Breast epithelium (tissue), 4 donors: ENCODE data around the gene NEUROD2. TPM values are rescaled to one million over a fixed set of nuclear protein-coding genes. Genes with fewer than 3 reads are reported as not detected.

ENCODE experiments used
- DNase-seq, 2 donors: peaks; one replicate each; pipeline ENCODE4 v3.0.0-alpha.2; 2019; ENCODE audit warnings: low spot score in 2 of 2
- H3K27ac ChIP-seq, 2 donors: fragments of 200-600 bp; sonication (generic) in 1 of 2; one replicate each; pipeline ENCODE4 v1.5.1; 2016 to 2019; ENCODE audit warnings: mild to moderate bottlenecking in 1 of 2
- H3K27me3 ChIP-seq, 2 donors: fragments of 200-600 bp; sonication (generic) in 1 of 2; one replicate each; pipeline versions ENCODE4 v1.5.1 to v1.6.0; 2017 to 2019; ENCODE audit warnings: control low read depth in 1 of 2, mild to moderate bottlenecking in 1 of 2
- H3K36me3 ChIP-seq: fragments of 200-600 bp; one replicate; pipeline ENCODE4 v1.5.1; 2019
- H3K4me1 ChIP-seq, 2 donors: fragments of 200-600 bp; sonication (generic); one replicate each; pipeline ENCODE4 v1.5.1; 2016 to 2019; ENCODE audit warnings: control low read depth in 1 of 2
- H3K4me3 ChIP-seq, 3 donors: fragments of 200-600 bp; sonication (generic); 1 replicate in 2 of 3; 2 replicates in 1 of 3; pipeline ENCODE4 v1.5.1; 2016 to 2019; ENCODE audit warnings: mild to moderate bottlenecking in 3 of 3, moderate library complexity in 2 of 3
- H3K9me3 ChIP-seq, 2 donors: fragments of 200-600 bp; sonication (generic) in 1 of 2; one replicate each; pipeline ENCODE4 v1.5.1; 2016 to 2019; ENCODE audit warnings: control low read depth in 1 of 2
- POLR2A ChIP-seq: fragments of 450-650 bp; IDR thresholded peaks from one replicate; pipeline ENCODE4 v1.6.1; 2016; ENCODE audit warnings: antibody characterized with exemption, mild to moderate bottlenecking, moderate library complexity
- POLR2AphosphoS5 ChIP-seq, 3 donors: sonication (generic); formaldehyde crosslinking; IDR thresholded peaks; one replicate each; pipeline ENCODE4 v1.6.1; 2017; ENCODE audit warnings: antibody characterized with exemption in 3 of 3
- intact Hi-C: fragments of 100-400 bp; cut with DNase I; formaldehyde crosslinking; loops from one replicate; pipeline ENCODE4 v1.15.1; 2023; ENCODE audit warnings: low total_unique reads
- total RNA-seq, 3 donors: library from RNA; depleted of rRNA; stranded (reverse); fragments of >200 nt; gene quantifications; one replicate each; pipeline ENCODE4 v1.1.0, GENCODE V29; 2016
- TF ChIP-seq, protein P1 (sequence below), 3 donors: fragments of 450-650 bp; IDR thresholded peaks; one replicate each; pipeline ENCODE4 v1.5.1; 2016 to 2017; ENCODE audit warnings: antibody characterized with exemption in 3 of 3, mild to moderate bottlenecking in 3 of 3, moderate library complexity in 3 of 3

The NEUROD2 gene
- total RNA-seq, 3 donors from 2014 or later: not detected

DNA sequence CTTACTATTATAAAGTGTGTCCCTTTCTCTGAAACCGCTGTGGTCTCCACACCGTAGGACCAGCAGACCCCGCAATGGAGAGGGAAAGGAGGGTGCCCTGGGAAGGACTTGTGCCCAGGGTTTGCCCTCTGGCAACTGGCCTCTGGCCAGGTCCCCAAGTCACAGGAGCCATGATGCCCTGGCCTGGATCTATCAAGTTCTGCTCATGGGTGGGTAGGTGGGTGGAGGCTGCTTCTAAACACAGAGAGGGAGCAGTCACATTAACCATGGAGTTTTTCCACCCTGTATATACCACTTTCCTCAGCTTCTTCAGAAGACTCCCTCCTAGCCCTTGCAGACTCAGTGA is 9.4 kb upstream of the NEUROD2 start:
- Histone ChIP-seq H3K4me1 (peaks cover 0 to under 1% of the 10 kb centered on the region in 2 donors), H3K27ac (no peak overlapping the region), H3K9me3 (no peaks in the 10 kb centered on the region), H3K27me3 (peaks cover 0 to 6% of the 10 kb centered on the region in 2 donors), H3K4me3 (peak overlapping the region in 1 of 3 donors; percentile 64), H3K36me3 (no peaks in the 10 kb centered on the region)
- TF ChIP-seq, protein P1, sequence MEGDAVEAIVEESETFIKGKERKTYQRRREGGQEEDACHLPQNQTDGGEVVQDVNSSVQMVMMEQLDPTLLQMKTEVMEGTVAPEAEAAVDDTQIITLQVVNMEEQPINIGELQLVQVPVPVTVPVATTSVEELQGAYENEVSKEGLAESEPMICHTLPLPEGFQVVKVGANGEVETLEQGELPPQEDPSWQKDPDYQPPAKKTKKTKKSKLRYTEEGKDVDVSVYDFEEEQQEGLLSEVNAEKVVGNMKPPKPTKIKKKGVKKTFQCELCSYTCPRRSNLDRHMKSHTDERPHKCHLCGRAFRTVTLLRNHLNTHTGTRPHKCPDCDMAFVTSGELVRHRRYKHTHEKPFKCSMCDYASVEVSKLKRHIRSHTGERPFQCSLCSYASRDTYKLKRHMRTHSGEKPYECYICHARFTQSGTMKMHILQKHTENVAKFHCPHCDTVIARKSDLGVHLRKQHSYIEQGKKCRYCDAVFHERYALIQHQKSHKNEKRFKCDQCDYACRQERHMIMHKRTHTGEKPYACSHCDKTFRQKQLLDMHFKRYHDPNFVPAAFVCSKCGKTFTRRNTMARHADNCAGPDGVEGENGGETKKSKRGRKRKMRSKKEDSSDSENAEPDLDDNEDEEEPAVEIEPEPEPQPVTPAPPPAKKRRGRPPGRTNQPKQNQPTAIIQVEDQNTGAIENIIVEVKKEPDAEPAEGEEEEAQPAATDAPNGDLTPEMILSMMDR (IDR thresholded peaks at IDR 0.05): no peak
- no peak for TF ChIP-seq POLR2A
- TF ChIP-seq POLR2AphosphoS5 (IDR thresholded peaks at IDR 0.05): no peak
- intact Hi-C loops: no loop called here
- no peak for DNase-seq

DNA sequence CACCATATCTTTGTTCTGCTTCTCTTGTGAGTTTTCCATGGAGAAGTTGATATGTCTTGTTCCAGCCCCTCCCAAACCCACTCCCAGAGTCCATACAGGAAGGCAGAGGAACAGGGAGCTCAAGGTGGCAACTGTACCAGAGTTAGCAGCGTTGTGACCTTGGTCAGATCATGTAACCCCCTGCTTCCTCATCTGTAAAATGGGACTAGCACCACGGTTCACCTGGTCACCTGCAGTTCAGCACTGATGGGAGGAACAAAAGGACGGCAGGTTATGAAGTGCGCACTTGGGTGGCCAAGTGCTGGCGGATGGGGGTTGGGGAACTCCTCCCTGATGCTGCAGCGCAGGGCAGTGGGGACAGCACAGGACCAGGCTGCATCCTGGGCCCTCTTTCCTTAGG is 7.7 kb upstream of the NEUROD2 start:
- intact Hi-C loops: no loop called here
- no peaks in the 10 kb centered on the region for H3K4me1 ChIP-seq
- no peak overlapping the region for H3K27ac ChIP-seq
- H3K9me3 ChIP-seq: no peaks in the 10 kb centered on the region
- H3K4me3 ChIP-seq: no peak overlapping the region
- no peak for DNase-seq
- TF ChIP-seq POLR2AphosphoS5 (IDR thresholded peaks at IDR 0.05) (no peak), POLR2A (no peak)
- TF ChIP-seq, protein P1 (IDR thresholded peaks at IDR 0.05): no peak
- H3K36me3 ChIP-seq: no peaks in the 10 kb centered on the region
- peaks cover 0 to 6% of the 10 kb centered on the region in 2 donors for H3K27me3 ChIP-seq

DNA sequence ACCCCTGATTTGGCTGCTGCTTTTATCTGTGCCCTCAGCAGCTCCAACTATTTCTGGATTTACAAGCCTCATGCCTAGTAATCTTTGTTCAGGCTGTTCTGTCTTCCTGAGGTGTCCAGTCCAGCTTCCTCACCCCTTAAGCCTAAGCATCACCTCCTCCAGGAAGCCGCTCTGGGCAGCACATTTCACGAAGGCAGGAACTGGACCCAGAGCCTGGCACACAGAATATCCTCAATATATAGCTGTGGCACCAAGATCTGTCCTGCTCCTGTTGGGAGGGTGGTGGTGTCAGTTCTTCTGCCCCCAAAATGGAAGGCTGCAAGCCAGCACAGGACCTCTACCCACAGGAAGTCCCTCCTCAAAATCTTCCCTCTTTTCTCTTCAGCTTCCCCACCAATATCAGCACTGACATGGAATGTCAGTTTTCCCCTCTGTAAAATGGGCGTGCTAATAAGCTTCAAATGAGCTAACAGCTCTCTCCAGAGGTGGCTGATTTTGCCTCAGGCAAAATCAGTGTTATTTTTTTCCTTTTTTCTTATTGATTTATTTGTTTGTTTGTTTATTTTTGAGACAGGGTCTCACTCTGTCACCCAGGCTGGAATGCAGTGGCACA is 6.9 kb upstream of the NEUROD2 start:
- TF ChIP-seq POLR2A (no peak), POLR2AphosphoS5 (IDR thresholded peaks at IDR 0.05) (no peak)
- TF ChIP-seq, protein P1 (IDR thresholded peaks at IDR 0.05): no peak
- no peak overlapping the region for H3K27ac ChIP-seq
- no peaks in the 10 kb centered on the region for H3K36me3 ChIP-seq
- intact Hi-C loops: no loop called here
- no peaks in the 10 kb centered on the region for H3K4me1 ChIP-seq
- peaks cover 0 to 7% of the 10 kb centered on the region in 2 donors for H3K27me3 ChIP-seq
- no peaks in the 10 kb centered on the region for H3K9me3 ChIP-seq
- no peak overlapping the region for H3K4me3 ChIP-seq
- no peak for DNase-seq

DNA sequence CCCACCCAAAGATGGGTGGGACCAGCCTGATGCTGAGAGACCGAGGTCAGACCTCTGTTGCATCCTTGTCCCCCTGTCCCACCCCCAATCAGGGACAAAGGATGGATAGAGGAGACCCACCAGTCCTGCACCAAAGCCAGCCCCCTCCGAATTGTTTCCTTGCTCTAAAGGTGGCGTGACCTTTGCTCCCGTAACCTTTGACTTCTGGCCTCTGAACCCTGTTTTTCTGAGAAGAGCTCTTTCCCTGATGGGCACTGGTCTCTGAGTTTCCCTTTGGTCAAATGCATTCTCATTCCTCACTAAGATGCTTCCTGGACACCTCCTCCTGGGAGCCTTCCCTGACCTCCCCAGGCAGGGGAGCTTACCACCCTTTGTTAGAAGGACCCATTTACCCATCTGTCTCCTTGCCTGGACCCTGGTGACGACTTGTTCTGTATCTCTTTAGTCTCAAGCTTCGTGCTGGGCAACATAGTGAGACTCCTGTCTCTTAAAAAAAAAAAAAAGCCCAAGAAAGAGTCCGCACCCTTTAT is 5.3 kb upstream of the NEUROD2 start:
- no peak overlapping the region for H3K27ac ChIP-seq
- H3K36me3 ChIP-seq: no peaks in the 10 kb centered on the region
- TF ChIP-seq POLR2A: no peak
- TF ChIP-seq POLR2AphosphoS5 (IDR thresholded peaks at IDR 0.05): no peak
- TF ChIP-seq, protein P1 (IDR thresholded peaks at IDR 0.05): no peak
- intact Hi-C loops: no loop called here
- H3K27me3 ChIP-seq: peaks cover 6 to 23% of the 10 kb centered on the region in 2 donors
- H3K4me3 ChIP-seq: no peak overlapping the region
- no peak for DNase-seq
- H3K9me3 ChIP-seq: no peaks in the 10 kb centered on the region
- H3K4me1 ChIP-seq: no peaks in the 10 kb centered on the region

DNA sequence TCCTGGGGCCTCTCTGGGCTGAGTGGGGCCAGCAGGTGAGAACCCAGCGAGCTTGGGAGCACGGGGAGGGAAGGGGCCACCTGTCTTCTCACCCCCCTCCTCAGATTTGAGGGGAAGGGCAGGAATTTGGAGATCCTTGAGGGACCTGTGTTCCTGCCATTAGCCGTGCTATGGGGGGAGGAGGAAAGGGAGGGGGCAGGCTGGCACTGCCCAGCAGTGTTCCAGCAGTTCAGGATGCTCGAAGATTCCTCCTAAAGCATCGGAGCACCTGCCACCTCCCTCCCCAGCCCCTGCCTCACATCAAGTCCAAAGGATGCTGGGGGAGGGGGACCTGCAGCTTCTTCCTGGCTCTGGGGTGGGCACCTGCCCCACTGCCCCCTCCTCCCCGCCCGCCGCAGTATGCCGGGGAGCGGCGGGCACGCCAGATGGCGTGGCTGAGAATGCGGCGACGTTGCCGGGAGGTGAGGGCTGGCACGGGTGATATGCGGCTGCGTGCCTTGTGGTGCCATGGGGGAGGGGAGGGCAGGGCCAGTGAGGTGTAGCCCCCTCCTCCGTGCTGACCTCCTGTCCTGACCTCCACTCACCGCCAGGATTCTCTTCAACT is 4.7 kb upstream of the NEUROD2 start:
- H3K27me3 ChIP-seq: peaks cover 6 to 29% of the 10 kb centered on the region in 2 donors
- intact Hi-C loops: no loop called here

More for the DNA sequence above, 4.7 kb upstream of the NEUROD2 start:
- Histone ChIP-seq H3K27ac (no peak overlapping the region), H3K4me3 (no peak overlapping the region), H3K4me1 (peaks cover 0 to 1% of the 10 kb centered on the region in 2 donors), H3K9me3 (no peaks in the 10 kb centered on the region), H3K36me3 (no peaks in the 10 kb centered on the region)
- no peak for TF ChIP-seq POLR2AphosphoS5 (IDR thresholded peaks at IDR 0.05)
- TF ChIP-seq, protein P1 (IDR thresholded peaks at IDR 0.05): no peak
- no peak for DNase-seq
